ENCODE measurements around the gene MRTFB. TPM values are rescaled to one million over a fixed set of nuclear protein-coding genes. Genes with fewer than 3 reads are reported as not detected.

MRTFB gene
- total RNA-seq, 1 donor from 2014 or later = 12.9 TPM

DNA sequence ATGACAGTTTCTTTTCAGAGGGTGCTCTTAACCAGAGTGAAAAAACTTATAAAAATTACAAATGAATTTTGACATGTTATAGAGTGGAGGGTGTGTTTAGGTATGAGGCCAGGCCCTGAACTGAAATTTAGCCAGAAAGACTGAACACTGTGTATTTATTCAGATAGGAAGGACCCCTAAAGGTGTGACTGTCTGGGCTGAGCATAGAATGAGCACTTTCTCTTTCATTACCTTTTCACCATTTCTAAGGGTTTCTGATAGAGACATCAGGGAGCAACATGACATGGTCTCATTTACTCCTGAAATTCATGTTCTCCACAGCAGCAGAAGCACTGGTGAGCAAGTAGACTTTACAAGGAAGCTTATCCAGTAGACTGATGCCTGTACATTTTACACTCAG is 32.9 kb downstream of the MRTFB start:
- H3K4me3 ChIP-seq (ENCODE audit: low read depth, low read length) = no peak overlapping the region
- DNase-seq (ENCODE audit: low read depth) = no peak
- TF ChIP-seq, protein P1, sequence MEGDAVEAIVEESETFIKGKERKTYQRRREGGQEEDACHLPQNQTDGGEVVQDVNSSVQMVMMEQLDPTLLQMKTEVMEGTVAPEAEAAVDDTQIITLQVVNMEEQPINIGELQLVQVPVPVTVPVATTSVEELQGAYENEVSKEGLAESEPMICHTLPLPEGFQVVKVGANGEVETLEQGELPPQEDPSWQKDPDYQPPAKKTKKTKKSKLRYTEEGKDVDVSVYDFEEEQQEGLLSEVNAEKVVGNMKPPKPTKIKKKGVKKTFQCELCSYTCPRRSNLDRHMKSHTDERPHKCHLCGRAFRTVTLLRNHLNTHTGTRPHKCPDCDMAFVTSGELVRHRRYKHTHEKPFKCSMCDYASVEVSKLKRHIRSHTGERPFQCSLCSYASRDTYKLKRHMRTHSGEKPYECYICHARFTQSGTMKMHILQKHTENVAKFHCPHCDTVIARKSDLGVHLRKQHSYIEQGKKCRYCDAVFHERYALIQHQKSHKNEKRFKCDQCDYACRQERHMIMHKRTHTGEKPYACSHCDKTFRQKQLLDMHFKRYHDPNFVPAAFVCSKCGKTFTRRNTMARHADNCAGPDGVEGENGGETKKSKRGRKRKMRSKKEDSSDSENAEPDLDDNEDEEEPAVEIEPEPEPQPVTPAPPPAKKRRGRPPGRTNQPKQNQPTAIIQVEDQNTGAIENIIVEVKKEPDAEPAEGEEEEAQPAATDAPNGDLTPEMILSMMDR (conservative IDR thresholded peaks at IDR 0.05; ENCODE audit: low read depth, low read length) = no peak

DNA sequence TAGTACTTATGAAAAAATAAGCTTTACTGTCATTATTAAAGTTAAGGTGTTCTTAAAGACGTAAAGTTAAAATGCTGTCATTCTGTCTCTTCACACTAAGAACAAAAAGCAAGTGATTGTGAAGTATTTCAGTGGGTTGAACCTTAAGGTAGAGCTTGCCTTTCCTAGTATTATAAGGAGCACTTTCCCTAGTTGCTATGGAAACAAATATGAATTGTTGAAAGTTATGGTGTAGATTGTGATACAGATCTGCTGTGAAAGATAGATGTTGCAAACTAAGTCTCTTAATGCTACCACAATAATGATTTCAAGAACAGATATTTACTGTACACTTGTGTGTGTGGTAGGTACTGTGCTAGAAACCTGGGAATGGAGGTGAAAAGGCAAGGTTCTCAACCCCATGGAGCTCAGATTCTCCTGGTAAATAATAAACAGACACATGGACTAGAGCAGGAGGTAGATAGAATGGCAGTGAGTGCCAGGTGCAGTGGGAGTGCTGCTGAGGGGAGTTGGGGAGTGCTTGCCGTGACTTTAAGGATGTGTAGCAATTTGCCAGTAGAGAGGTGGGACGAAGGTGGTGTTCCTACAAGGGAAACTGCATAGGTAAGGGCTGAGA is 34.7 kb downstream of the MRTFB start:
- TF ChIP-seq, protein P1 (conservative IDR thresholded peaks at IDR 0.05; ENCODE audit: low read depth, low read length) = no peak
- no peak for DNase-seq (ENCODE audit: low read depth)

DNA sequence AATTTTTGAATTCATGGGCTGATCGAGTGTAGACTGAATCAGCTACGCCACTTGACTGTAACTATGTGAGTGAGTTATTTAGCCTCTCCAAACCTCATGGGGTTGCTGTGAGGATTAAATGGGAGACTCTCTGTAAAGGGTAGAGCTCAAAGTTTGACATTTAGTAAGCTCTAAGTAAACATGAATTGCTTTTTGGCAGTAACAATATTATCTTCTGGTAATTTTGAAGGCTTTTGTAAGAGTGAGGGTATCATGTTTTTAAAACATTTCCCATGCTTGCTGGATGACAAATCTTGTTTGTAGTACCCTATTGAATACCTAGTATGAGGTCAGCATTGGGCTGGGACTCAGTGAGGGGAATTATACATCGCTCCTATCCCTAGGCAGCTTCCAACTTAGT is 35.3 kb downstream of the MRTFB start:
- DNase-seq (ENCODE audit: low read depth) = no peak
- TF ChIP-seq, protein P1 (conservative IDR thresholded peaks at IDR 0.05; ENCODE audit: low read depth, low read length) = no peak
- no peak overlapping the region for H3K4me3 ChIP-seq (ENCODE audit: low read depth, low read length)

More for the DNA sequence above, 34.7 kb downstream of the MRTFB start:
- no peak overlapping the region for H3K4me3 ChIP-seq (ENCODE audit: low read depth, low read length)

DNA sequence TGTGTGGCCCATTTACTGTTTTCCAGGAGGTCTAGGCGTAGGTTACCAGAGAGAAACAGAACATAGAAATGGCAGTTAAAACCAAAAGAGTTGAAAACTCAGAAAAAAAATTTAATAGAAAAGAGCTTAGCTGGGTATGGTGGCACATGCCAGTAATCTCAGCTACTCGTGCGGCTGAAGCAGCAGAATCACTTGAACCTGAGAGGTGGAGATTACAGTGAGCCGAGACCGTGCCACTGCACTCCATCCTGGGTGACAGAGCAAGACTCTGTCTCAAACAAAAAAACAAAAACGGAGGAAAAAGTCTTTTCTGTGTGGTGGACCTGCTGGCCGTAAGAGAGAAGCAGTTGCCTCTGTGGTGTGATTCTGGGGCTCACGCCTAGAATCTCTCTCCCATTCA is 35.8 kb downstream of the MRTFB start:
- H3K4me3 ChIP-seq (ENCODE audit: low read depth, low read length) = no peak overlapping the region
- DNase-seq (ENCODE audit: low read depth) = no peak
- TF ChIP-seq, protein P1 (conservative IDR thresholded peaks at IDR 0.05; ENCODE audit: low read depth, low read length) = no peak

DNA sequence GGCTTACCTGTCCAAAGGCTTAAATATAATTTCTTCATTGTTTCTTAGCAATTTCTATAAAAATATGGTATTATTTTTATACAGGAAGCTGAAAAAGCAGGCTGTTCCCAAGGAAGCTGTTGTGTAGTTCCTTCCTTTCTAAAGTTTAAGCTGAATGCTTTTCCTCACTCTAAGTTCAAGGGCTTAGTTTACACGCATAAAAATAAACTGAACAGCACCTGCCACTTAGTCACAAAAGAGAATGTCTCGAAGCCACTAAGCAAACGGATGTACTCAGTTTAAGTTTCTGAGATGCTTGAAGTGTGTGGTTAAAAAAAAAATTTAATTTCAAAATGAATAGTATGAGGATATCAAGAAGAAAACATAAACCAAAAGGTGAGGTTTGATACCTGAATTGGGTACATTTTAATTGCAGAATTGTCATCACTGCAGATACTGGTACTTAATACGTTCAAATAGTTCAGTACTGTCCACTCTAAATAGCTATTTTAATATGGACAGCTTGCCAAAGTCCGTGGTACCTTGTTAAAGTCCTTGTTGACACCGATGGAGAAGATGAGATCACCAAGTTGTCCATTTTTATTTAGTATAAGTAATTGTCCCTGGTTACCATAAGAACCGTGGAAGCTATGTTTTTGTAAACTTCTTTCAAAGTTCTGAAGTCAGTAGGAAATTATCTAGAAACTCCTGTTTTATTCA is 38.1 kb downstream of the MRTFB start:
- TF ChIP-seq, protein P1 (conservative IDR thresholded peaks at IDR 0.05; ENCODE audit: low read depth, low read length) = no peak
- H3K4me3 ChIP-seq (ENCODE audit: low read depth, low read length) = no peak overlapping the region
- no peak for DNase-seq (ENCODE audit: low read depth)

DNA sequence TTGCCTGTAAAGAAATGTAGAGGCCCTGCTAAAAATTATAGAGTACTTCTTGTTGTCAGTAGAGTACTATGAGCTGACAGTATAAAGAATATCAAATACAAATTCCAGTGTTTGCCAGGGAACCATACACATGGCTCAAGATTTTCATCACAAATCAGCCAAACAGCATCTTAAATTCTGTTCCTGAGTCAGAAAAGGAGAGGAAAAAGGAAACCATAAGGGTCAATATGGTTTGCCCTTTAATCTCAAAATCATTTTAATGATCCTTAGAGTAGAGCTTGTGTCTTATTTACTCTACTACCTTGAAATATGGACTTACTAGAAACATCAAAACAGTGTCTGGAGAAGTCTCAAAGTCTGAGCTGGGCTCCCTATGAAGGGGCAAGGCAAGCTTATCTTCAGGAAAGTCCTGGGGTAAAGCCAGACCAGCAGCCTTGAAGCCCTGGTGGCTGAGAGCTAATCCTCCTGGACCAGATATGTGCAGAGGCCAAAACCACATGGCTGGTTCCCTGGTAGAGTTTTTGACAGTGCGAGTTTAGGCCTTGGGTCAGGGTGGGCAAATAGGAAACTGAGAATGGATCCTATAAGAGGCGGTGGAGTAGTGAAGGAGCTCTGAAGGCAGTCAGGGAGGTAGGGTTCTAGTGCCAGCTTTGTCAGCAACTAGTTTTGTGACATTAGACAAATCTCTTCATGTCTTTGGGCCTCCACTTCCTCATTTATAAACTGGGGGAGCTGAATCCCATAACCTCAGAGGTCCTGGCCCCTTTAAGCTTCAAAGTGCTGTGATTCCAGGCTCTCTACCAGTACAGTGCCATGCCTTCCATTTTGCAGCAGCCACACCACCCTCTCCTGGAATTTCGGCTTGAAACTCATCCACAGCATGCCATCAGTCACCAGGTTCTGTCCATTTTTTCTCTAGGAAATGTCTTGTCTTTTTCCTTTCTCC is 38.9 kb downstream of the MRTFB start:
- TF ChIP-seq, protein P1 (conservative IDR thresholded peaks at IDR 0.05; ENCODE audit: low read depth, low read length) = no peak
- no peak for DNase-seq (ENCODE audit: low read depth)

More for the DNA sequence above, 38.9 kb downstream of the MRTFB start:
- no peak overlapping the region for H3K4me3 ChIP-seq (ENCODE audit: low read depth, low read length)

All from epithelial cell of proximal tubule (primary cell).